Measurements from ENCODE around the gene SCO2. TPM values are rescaled to one million over a fixed set of nuclear protein-coding genes. Genes with fewer than 3 reads are reported as not detected.
"Not testable (repeated sequence)": the region's sequence is repeated elsewhere in the genome, so short reads cannot be mapped to it uniquely, and the experiment has no call there.

The SCO2 gene
- polyA plus RNA-seq, 1 donor (not counting 4 experiments of a cell fraction or from before 2014, with no cell fraction given): 1.9 TPM

DNA sequence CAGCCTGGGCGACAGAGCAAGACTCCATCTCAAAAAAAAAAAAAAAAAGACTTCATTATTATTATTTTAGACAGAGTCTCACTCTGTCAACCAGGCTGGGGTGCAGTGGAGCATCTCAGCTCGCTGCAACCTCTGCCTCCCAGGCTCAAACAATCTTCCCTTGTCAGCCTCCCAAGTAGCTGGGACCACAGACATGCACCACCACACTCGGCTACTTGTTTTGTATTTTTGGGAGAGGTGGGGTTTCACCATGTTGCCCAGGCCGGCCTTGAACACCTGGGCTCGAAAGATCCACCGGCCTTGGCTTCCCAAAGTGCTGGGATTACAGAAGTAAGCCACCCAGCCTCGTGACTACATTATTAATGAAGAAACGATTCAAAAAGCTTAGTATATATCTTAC is 9.7 kb upstream of the SCO2 start:
- DNase-seq (ENCODE audit: low read depth, low spot score) (no peak), FAIRE-seq (no peak)
- Histone ChIP-seq H3K9me1 (ENCODE audit: control insufficient read depth, extremely low read depth, insufficient read depth, low read length) (no peaks in the 10 kb centered on the region), H2AFZ (ENCODE audit: control insufficient read depth, low read length) (no peak overlapping the region), H3K27me3 (ENCODE audit: control insufficient read depth, extremely low read depth, insufficient read depth, low read length) (peaks cover 5% of the 10 kb centered on the region), H3K4me1 (ENCODE audit: control insufficient read depth, extremely low read depth, insufficient read depth, low read length) (peaks cover 23% of the 10 kb centered on the region), H3K9me3 (ENCODE audit: control insufficient read depth, low read depth, low read length) (no peaks in the 10 kb centered on the region), H3K36me3 (ENCODE audit: control insufficient read depth in 2 of 2, extremely low read depth in 1 of 2, insufficient read depth in 2 of 2, low read length in 2 of 2) (no peaks in the 10 kb centered on the region), H3K9ac (ENCODE audit: control insufficient read depth, extremely low read depth, insufficient read depth, low read length) (no peak overlapping the region), H3K4me3 (ENCODE audit: control insufficient read depth in 2 of 3, extremely low read depth in 1 of 3, insufficient read depth in 2 of 3, low read depth in 1 of 3, low read length in 3 of 3) (no peak overlapping the region), H3K4me2 (ENCODE audit: control insufficient read depth, extremely low read depth, insufficient read depth, low read depth, low read length) (no peak overlapping the region), H3K79me2 (ENCODE audit: control insufficient read depth, insufficient read depth, low read length) (no peaks in the 10 kb centered on the region), H4K20me1 (ENCODE audit: control insufficient read depth, extremely low read depth, insufficient read depth, low read length) (no peaks in the 10 kb centered on the region), H3K27ac (ENCODE audit: control insufficient read depth, insufficient read depth, low read length) (no peak overlapping the region)
- no peak for TF ChIP-seq EZH2 (IDR thresholded peaks at IDR 0.05; ENCODE audit: low read length)
- TF ChIP-seq, protein P1, sequence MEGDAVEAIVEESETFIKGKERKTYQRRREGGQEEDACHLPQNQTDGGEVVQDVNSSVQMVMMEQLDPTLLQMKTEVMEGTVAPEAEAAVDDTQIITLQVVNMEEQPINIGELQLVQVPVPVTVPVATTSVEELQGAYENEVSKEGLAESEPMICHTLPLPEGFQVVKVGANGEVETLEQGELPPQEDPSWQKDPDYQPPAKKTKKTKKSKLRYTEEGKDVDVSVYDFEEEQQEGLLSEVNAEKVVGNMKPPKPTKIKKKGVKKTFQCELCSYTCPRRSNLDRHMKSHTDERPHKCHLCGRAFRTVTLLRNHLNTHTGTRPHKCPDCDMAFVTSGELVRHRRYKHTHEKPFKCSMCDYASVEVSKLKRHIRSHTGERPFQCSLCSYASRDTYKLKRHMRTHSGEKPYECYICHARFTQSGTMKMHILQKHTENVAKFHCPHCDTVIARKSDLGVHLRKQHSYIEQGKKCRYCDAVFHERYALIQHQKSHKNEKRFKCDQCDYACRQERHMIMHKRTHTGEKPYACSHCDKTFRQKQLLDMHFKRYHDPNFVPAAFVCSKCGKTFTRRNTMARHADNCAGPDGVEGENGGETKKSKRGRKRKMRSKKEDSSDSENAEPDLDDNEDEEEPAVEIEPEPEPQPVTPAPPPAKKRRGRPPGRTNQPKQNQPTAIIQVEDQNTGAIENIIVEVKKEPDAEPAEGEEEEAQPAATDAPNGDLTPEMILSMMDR (optimal IDR thresholded peaks at IDR 0.05 in 1 of 3, IDR thresholded peaks at IDR 0.05 in 1 of 3, conservative IDR thresholded peaks at IDR 0.05 in 1 of 3; ENCODE audit: extremely low read depth in 1 of 3, insufficient read depth in 2 of 3, low read length in 3 of 3): no peak
- dilution Hi-C loops (cut with MboI; ENCODE audit: extremely low pct_ligation_motif_present, low sequenced_read_pairs): no loop called here

DNA sequence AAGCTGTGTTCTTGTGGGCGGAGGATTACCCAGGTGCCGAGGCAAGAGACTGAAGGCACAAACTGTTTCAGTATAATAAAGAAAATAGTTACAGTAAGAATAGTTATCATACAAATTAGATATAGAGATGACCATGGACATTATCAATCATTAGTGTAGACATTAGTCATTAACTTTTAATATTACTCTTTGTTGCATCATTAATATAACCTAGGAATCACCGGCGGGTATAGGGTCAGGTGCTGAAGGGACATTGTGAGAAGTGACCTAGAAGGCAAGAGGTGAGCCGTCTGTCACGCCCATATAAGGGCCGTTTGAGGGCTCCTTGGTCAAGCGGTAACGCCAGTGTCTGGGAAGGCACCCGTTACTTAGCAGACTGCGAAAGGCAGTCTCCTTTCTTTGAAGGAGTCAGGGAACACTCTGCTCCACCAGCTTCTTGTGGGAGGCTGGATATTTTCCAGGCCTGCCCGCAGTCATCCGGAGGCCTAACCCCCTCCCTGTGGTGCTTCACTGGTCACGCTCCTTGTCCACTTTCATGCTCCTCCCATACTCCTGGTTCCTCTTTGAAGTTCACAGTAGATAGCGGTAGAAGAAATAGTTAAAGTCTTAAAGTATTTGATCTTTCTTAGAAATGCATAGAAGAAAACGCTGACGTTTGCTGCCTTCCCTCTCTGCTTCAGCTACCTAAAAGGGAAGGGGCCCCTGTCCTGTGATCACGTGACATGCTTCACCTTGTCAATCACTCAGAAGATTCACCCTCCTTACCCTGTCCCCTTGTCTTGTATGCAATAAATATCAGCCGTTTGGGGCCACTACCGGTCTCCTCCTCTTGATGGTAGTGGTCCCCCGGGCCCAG is 8.7 kb upstream of the SCO2 start:
- H3K4me2 ChIP-seq (ENCODE audit: control insufficient read depth, extremely low read depth, insufficient read depth, low read depth, low read length); H3K79me2 ChIP-seq (ENCODE audit: control insufficient read depth, insufficient read depth, low read length); H3K27ac ChIP-seq (ENCODE audit: control insufficient read depth, insufficient read depth, low read length); dilution Hi-C loops (cut with MboI; ENCODE audit: extremely low pct_ligation_motif_present, low sequenced_read_pairs); H4K20me1 ChIP-seq (ENCODE audit: control insufficient read depth, extremely low read depth, insufficient read depth, low read length); H3K9me3 ChIP-seq (ENCODE audit: control insufficient read depth, low read depth, low read length); DNase-seq (ENCODE audit: low read depth, low spot score); H3K9me1 ChIP-seq (ENCODE audit: control insufficient read depth, extremely low read depth, insufficient read depth, low read length); H3K36me3 ChIP-seq (ENCODE audit: control insufficient read depth in 2 of 2, extremely low read depth in 1 of 2, insufficient read depth in 2 of 2, low read length in 2 of 2); FAIRE-seq; H2AFZ ChIP-seq (ENCODE audit: control insufficient read depth, low read length); H3K9ac ChIP-seq (ENCODE audit: control insufficient read depth, extremely low read depth, insufficient read depth, low read length); H3K4me3 ChIP-seq (ENCODE audit: control insufficient read depth in 2 of 3, extremely low read depth in 1 of 3, insufficient read depth in 2 of 3, low read depth in 1 of 3, low read length in 3 of 3): not testable (repeated sequence)
- Histone ChIP-seq H3K27me3 (ENCODE audit: control insufficient read depth, extremely low read depth, insufficient read depth, low read length) (peaks cover 11% of the 10 kb centered on the region), H3K4me1 (ENCODE audit: control insufficient read depth, extremely low read depth, insufficient read depth, low read length) (peaks cover 14% of the 10 kb centered on the region)
